ENCODE data around the gene C17orf50. TPM values are rescaled to one million over a fixed set of nuclear protein-coding genes. Genes with fewer than 3 reads are reported as not detected.

The C17orf50 gene
- total RNA-seq, 4 donors from 2014 or later, result not detected

- H3K27ac ChIP-seq, result no peak overlapping the region
- peaks cover 0 to 34% (median 14%) of the 10 kb centered on the region in 4 donors for H3K36me3 ChIP-seq
- H3K27me3 ChIP-seq, result no peaks in the 10 kb centered on the region
- in situ Hi-C loops (cut with MboI; ENCODE audit: low pct_ligation_motif_present in 1 of 4, low pct_unique_long_range_greater_than_20kb in 1 of 4, low sequenced_read_pairs in 3 of 4), result no loop called here
- no peak for DNase-seq
- peaks cover 0 to 5% (median 0%) of the 10 kb centered on the region in 4 donors for H3K4me1 ChIP-seq
- TF ChIP-seq POLR2AphosphoS5 (IDR thresholded peaks at IDR 0.05), result no peak
- intact Hi-C loops (cut with DNase I; ENCODE audit: low total_unique reads), result no loop called here
- no peak overlapping the region for H3K4me3 ChIP-seq
- H3K9me3 ChIP-seq, result no peaks in the 10 kb centered on the region
These were observed 45.3 kb upstream of the C17orf50 start for GRCh38 chr17:35715416-35715815.

- Histone ChIP-seq H3K4me1 (peaks cover 0 to 5% (median 0%) of the 10 kb centered on the region in 4 donors), H3K27me3 (no peaks in the 10 kb centered on the region), H3K36me3 (peaks cover 0 to 27% (median 11%) of the 10 kb centered on the region in 4 donors), H3K27ac (no peak overlapping the region), H3K4me3 (no peak overlapping the region), H3K9me3 (no peaks in the 10 kb centered on the region)
- TF ChIP-seq POLR2A (IDR thresholded peaks at IDR 0.05), result no peak
- no peak for TF ChIP-seq CTCF (IDR thresholded peaks at IDR 0.05)
- in situ Hi-C loops (cut with MboI; ENCODE audit: low pct_ligation_motif_present in 1 of 4, low pct_unique_long_range_greater_than_20kb in 1 of 4, low sequenced_read_pairs in 3 of 4), result no loop called here
- intact Hi-C loops (cut with DNase I; ENCODE audit: low total_unique reads), result no loop called here
- WGBS, 2 donors (ENCODE audit: low coverage in 1 of 2), result 85 to 90% methylated on average over 3 of the region's 3 CpGs
- no peak for DNase-seq
These were observed 44.5 kb upstream of the C17orf50 start for GRCh38 chr17:35716173-35716572.

GRCh38 chr17:35716897-35717465 is 43.7 kb upstream of the C17orf50 start:
- Histone ChIP-seq H3K27me3 (no peaks in the 10 kb centered on the region), H3K36me3 (peaks cover 0 to 22% (median 11%) of the 10 kb centered on the region in 4 donors), H3K9me3 (no peaks in the 10 kb centered on the region), H3K4me3 (no peak overlapping the region), H3K27ac (peak overlapping the region in 3 of 4 donors; percentile 0 to 26 (median 15)), H3K4me1 (peaks cover 0 to 5% (median 0%) of the 10 kb centered on the region in 4 donors)
- TF ChIP-seq EP300 (IDR thresholded peaks at IDR 0.05; ENCODE audit: low read depth), result peak; percentile 69
- no peak for TF ChIP-seq POLR2AphosphoS5 (IDR thresholded peaks at IDR 0.05)
- no peak for TF ChIP-seq POLR2A (IDR thresholded peaks at IDR 0.05)
- intact Hi-C loops (cut with DNase I; ENCODE audit: low total_unique reads) (no loop called here), in situ Hi-C loops (cut with MboI; ENCODE audit: low pct_ligation_motif_present in 1 of 4, low pct_unique_long_range_greater_than_20kb in 1 of 4, low sequenced_read_pairs in 3 of 4) (no loop called here)
- DNase-seq, result no peak
- WGBS, 2 donors (ENCODE audit: low coverage in 1 of 2), result 76 to 87% methylated on average over 3 to 4 of the region's 4 CpGs

GRCh38 chr17:35717475-35717874 is 43.2 kb upstream of the C17orf50 start:
- 68 to 80% methylated on average over 1 to 2 of the region's 2 CpGs for WGBS, 2 donors (ENCODE audit: low coverage in 1 of 2)
- peak overlapping the region in 3 of 4 donors; percentile 0 to 26 (median 15) for H3K27ac ChIP-seq
- peaks cover 0 to 22% (median 11%) of the 10 kb centered on the region in 4 donors for H3K36me3 ChIP-seq
- peaks cover 0 to 5% (median 0%) of the 10 kb centered on the region in 4 donors for H3K4me1 ChIP-seq
- in situ Hi-C loops (cut with MboI; ENCODE audit: low pct_ligation_motif_present in 1 of 4, low pct_unique_long_range_greater_than_20kb in 1 of 4, low sequenced_read_pairs in 3 of 4) (no loop called here), intact Hi-C loops (cut with DNase I; ENCODE audit: low total_unique reads) (no loop called here)
- DNase-seq, result no peak
- no peaks in the 10 kb centered on the region for H3K9me3 ChIP-seq
- H3K4me3 ChIP-seq, result no peak overlapping the region
- H3K27me3 ChIP-seq, result no peaks in the 10 kb centered on the region
- no peak for TF ChIP-seq POLR2AphosphoS5 (IDR thresholded peaks at IDR 0.05)
- TF ChIP-seq EP300 (IDR thresholded peaks at IDR 0.05; ENCODE audit: low read depth), result no peak
- no peak for TF ChIP-seq CTCF (IDR thresholded peaks at IDR 0.05)
- no peak for TF ChIP-seq POLR2A (IDR thresholded peaks at IDR 0.05)

- 97% methylated on average over 2 of the region's 2 CpGs; no CpG with 5 or more reads in 1 of the 2 donors for WGBS, 2 donors (ENCODE audit: low coverage in 1 of 2)
These were observed 37.0 kb upstream of the C17orf50 start for GRCh38 chr17:35723735-35724134.

More at GRCh38 chr17:35723735-35724134, 37.0 kb upstream of the C17orf50 start:
- DNase-seq, result no peak
- Histone ChIP-seq H3K9me3 (no peaks in the 10 kb centered on the region), H3K4me1 (peaks cover 0 to 9% (median 4%) of the 10 kb centered on the region in 4 donors), H3K27me3 (no peaks in the 10 kb centered on the region), H3K36me3 (peaks cover 0 to 41% (median 13%) of the 10 kb centered on the region in 4 donors), H3K27ac (no peak overlapping the region), H3K4me3 (no peak overlapping the region)
- intact Hi-C loops (cut with DNase I; ENCODE audit: low total_unique reads) (no loop called here), in situ Hi-C loops (cut with MboI; ENCODE audit: low pct_ligation_motif_present in 1 of 4, low pct_unique_long_range_greater_than_20kb in 1 of 4, low sequenced_read_pairs in 3 of 4) (no loop called here)
- TF ChIP-seq POLR2AphosphoS5 (IDR thresholded peaks at IDR 0.05) (no peak), CTCF (IDR thresholded peaks at IDR 0.05) (no peak), POLR2A (IDR thresholded peaks at IDR 0.05) (no peak), EP300 (IDR thresholded peaks at IDR 0.05; ENCODE audit: low read depth) (no peak)
